Endothelial cell (in vitro differentiated cells): ENCODE results near the gene OR56A4. TPM values are rescaled to one million over a fixed set of nuclear protein-coding genes. Genes with fewer than 3 reads are reported as not detected.

Source experiments
- DNase-seq: peaks from one replicate; pipeline ENCODE4 v3.0.0; 2021; ENCODE audit warnings: low spot score
- H3K27ac Mint-ChIP-seq: one replicate; pipeline ENCODE4 v1.8.0; 2021; ENCODE audit warnings: mixed read lengths, inconsistent platforms; ENCODE audit not compliant: unreplicated experiment
- H3K27me3 Mint-ChIP-seq: one replicate; pipeline ENCODE4 v1.8.0; 2021; ENCODE audit warnings: mild to moderate bottlenecking, moderate library complexity, mixed read lengths, inconsistent platforms; ENCODE audit not compliant: unreplicated experiment
- H3K36me3 Mint-ChIP-seq: one replicate; pipeline ENCODE4 v1.8.0; 2021; ENCODE audit warnings: mild to moderate bottlenecking, low read depth, mixed read lengths, inconsistent platforms; ENCODE audit not compliant: unreplicated experiment
- H3K4me1 Mint-ChIP-seq: one replicate; pipeline ENCODE4 v1.8.0; 2021; ENCODE audit warnings: mild to moderate bottlenecking, mixed read lengths, inconsistent platforms; ENCODE audit not compliant: unreplicated experiment
- H3K4me3 Mint-ChIP-seq: one replicate; pipeline ENCODE4 v1.8.0; 2021; ENCODE audit warnings: mild to moderate bottlenecking, mixed read lengths, inconsistent platforms; ENCODE audit not compliant: unreplicated experiment
- H3K9me3 Mint-ChIP-seq: one replicate; pipeline ENCODE4 v1.8.0; 2021; ENCODE audit warnings: mixed read lengths, inconsistent platforms; ENCODE audit not compliant: unreplicated experiment
- total RNA-seq: library from RNA; stranded (reverse); fragmentation: NEBNext Ultra II Directional; extraction: Animal tissue kit (Norgen Biotek cat#: 25700); gene quantifications from one replicate; pipeline ENCODE4 v1.2.1, GENCODE V29; 2021; ENCODE audit not compliant: unreplicated experiment
- TF ChIP-seq, protein P1 (sequence below): fragments of 200-600 bp; sonication (generic); IDR thresholded peaks from one replicate; pipeline ENCODE4 v1.5.0; 2021; ENCODE audit warnings: antibody characterized with exemption; ENCODE audit not compliant: unreplicated experiment

The OR56A4 gene
- total RNA-seq, 1 donor from 2014 or later = 0.13 TPM

DNA sequence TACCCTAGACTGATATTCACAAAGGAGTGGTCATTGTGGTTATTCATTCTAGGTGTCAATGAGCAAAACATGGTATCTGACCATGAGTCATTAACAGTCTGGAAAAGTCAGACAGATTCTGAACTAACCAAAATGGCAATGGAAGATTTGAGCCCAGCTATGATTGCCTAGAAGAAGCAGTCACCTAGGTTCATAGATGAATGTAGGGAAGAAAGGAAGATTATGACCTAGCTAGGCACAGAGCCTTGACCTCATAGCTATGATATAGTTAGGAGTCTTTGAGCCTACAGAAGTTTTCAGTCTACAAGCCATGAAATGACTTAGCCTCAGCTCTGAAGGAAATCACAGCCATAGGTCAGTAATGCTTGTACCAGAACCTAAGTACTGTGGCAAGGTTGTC, 351 bp downstream of the OR56A4 start:
- Mint-ChIP-seq H3K36me3 (no peaks in the 10 kb centered on the region), H3K9me3 (no peaks in the 10 kb centered on the region), H3K27me3 (no peaks in the 10 kb centered on the region), H3K27ac (no peak overlapping the region), H3K4me1 (peaks cover 9% of the 10 kb centered on the region), H3K4me3 (no peak overlapping the region)
- TF ChIP-seq, protein P1, sequence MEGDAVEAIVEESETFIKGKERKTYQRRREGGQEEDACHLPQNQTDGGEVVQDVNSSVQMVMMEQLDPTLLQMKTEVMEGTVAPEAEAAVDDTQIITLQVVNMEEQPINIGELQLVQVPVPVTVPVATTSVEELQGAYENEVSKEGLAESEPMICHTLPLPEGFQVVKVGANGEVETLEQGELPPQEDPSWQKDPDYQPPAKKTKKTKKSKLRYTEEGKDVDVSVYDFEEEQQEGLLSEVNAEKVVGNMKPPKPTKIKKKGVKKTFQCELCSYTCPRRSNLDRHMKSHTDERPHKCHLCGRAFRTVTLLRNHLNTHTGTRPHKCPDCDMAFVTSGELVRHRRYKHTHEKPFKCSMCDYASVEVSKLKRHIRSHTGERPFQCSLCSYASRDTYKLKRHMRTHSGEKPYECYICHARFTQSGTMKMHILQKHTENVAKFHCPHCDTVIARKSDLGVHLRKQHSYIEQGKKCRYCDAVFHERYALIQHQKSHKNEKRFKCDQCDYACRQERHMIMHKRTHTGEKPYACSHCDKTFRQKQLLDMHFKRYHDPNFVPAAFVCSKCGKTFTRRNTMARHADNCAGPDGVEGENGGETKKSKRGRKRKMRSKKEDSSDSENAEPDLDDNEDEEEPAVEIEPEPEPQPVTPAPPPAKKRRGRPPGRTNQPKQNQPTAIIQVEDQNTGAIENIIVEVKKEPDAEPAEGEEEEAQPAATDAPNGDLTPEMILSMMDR = no peak
- DNase-seq = no peak

DNA sequence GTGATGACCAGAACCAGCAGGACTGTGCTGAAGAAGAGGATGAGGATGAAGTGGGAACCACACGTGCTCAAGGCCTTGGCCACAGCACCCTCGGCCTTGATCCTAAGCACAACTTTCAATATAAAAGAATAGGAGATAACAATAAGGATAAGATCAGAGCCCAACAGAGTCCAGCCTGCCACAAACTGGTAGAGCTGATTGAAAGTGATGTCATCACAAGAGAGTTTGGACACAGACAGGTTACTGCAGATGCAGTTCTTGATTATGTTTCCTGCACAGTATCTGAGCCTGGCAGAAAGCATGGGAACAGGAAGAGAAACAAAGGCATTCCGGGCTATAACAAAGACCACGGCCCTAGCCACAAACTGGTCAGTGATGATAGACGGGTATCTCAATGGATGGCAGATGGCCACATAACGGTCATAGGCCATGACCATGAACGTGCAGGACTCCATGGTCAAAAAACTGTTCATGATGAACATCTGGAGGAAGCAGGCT, 4.5 kb downstream of the OR56A4 start:
- Mint-ChIP-seq H3K4me1 (peaks cover 11% of the 10 kb centered on the region), H3K27me3 (no peaks in the 10 kb centered on the region), H3K9me3 (no peaks in the 10 kb centered on the region), H3K27ac (peak overlapping the region; percentile 46), H3K36me3 (no peaks in the 10 kb centered on the region), H3K4me3 (no peak overlapping the region)
- no peak for DNase-seq
- TF ChIP-seq, protein P1 = no peak

DNA sequence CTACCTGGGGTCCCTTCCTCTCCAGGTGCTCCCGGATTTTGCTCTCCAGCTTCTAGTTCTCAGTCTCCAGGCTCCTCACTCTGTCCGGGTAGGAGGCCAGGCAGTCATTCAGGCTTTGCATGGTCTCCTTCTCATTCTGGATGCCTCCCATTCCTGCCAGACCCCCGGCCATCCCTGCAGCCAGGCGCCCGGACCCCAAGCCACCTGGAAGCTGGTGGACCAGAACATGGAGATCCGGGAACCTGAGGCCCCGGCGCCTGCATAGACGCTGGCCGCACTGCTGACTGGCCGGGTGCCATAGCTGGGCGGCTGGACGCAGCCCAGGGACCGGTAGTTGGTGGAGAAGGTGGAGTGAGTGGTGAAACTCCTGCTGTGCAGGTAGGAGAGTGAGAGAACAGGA, 12.0 kb downstream of the OR56A4 start:
- TF ChIP-seq, protein P1 = no peak
- no peaks in the 10 kb centered on the region for H3K36me3 Mint-ChIP-seq
- peaks cover 2% of the 10 kb centered on the region for H3K27me3 Mint-ChIP-seq
- no peak overlapping the region for H3K4me3 Mint-ChIP-seq
- H3K9me3 Mint-ChIP-seq = no peaks in the 10 kb centered on the region
- no peaks in the 10 kb centered on the region for H3K4me1 Mint-ChIP-seq
- no peak overlapping the region for H3K27ac Mint-ChIP-seq
- no peak for DNase-seq

DNA sequence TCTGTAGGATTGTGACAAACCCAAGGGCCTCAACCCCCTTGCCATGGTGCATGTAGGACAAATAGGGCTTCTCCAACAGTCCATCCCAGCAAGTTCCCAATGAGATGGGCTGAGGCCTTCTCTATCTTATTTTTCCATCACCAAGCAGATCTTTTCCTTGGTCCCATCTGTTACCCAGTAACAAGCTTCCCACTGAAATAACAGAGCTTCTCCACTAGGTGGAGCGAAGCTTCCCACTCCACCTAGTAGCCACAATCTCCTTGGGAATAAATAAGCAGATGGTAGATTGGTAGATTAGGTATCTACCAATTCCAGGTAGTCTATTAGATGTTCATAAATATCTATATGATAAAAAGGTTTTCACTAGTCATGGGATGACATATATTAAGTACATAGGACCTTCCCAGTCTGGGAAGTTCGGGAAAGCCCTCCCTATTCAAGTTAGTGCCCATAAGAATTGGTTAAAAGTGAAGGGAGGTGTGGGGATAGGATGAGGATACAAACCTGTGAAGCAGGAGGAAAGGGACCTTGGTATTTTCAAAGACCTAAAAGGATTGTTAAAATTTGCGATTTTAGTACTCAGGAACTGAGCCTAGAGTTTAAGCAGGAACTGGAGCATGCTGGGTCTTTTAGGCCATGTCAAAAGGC, 14.0 kb downstream of the OR56A4 start:
- DNase-seq = no peak
- TF ChIP-seq, protein P1 = peak; percentile 76
- Mint-ChIP-seq H3K27ac (no peak overlapping the region), H3K36me3 (no peaks in the 10 kb centered on the region), H3K4me1 (no peaks in the 10 kb centered on the region), H3K9me3 (no peaks in the 10 kb centered on the region), H3K4me3 (no peak overlapping the region), H3K27me3 (peaks cover 2% of the 10 kb centered on the region)

DNA sequence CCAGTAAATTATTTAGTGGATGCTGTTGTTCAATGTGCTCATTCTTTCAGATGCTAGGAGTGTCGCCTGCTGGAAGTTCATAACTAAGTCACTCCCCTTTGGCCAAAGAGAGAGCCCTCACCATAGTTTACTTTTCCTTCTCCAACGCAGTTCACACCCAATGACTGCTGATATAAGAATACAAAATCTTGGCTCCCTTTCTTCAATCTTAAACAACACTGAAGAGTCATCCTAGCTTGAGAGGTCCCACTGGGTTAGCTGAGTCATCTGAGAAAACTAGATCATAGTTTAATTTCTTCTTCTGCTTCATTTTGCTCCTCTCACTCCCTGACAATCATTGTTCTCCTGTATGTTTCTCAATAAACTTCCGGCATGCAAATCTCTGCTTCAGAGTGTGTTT, 14.6 kb downstream of the OR56A4 start:
- H3K4me1 Mint-ChIP-seq = no peaks in the 10 kb centered on the region
- TF ChIP-seq, protein P1 = no peak
- DNase-seq = no peak
- peaks cover 2% of the 10 kb centered on the region for H3K27me3 Mint-ChIP-seq
- H3K36me3 Mint-ChIP-seq = no peaks in the 10 kb centered on the region
- no peak overlapping the region for H3K27ac Mint-ChIP-seq
- H3K4me3 Mint-ChIP-seq = no peak overlapping the region
- H3K9me3 Mint-ChIP-seq = no peaks in the 10 kb centered on the region
